Esophagus muscularis mucosa (tissue), 3 donors: ENCODE results near the gene STX18.

Experiments used
- CTCF ChIP-seq, 3 experiments: fragments of 200-600 bp in 2 of 3; fragments of 450-650 bp in 1 of 3; sonication (generic) in 2 of 3; IDR thresholded peaks; one replicate each; pipeline ENCODE4 v1.5.1; 2017 to 2019; ENCODE audit warnings: antibody characterized with exemption in 3 of 3, mild to moderate bottlenecking in 2 of 3, moderate library complexity in 1 of 3
- POLR2A ChIP-seq: fragments of 450-650 bp; IDR thresholded peaks from one replicate; pipeline ENCODE4 v1.6.1; 2017; ENCODE audit warnings: antibody characterized with exemption, moderate library complexity, mild to moderate bottlenecking, low read depth

- TF ChIP-seq CTCF (IDR thresholded peaks at IDR 0.05) (no peak), POLR2A (no peak)
Observed at GRCh38 chr4:4521136-4521535, 20.7 kb downstream of the STX18 start.
